ENCODE data around the gene AQP10. TPM values are rescaled to one million over a fixed set of nuclear protein-coding genes. Genes with fewer than 3 reads are reported as not detected.
"Not testable (repeated sequence)": the region's sequence is repeated elsewhere in the genome, so short reads cannot be mapped to it uniquely, and the experiment has no call there.

AQP10 gene
- total RNA-seq, 1 donor from 2014 or later, result not detected

- peak overlapping the region; percentile 71 for H3K4me3 Mint-ChIP-seq (ENCODE audit: unreplicated experiment)
- H3K4me1 Mint-ChIP-seq (ENCODE audit: unreplicated experiment), result peaks cover 24% of the 10 kb centered on the region
- peak overlapping the region; percentile 93 for H3K27ac Mint-ChIP-seq (ENCODE audit: unreplicated experiment)
- H3K36me3 Mint-ChIP-seq (ENCODE audit: unreplicated experiment), result peaks cover 18% of the 10 kb centered on the region
- no peaks in the 10 kb centered on the region for H3K27me3 Mint-ChIP-seq (ENCODE audit: unreplicated experiment)
- TF ChIP-seq CTCF (IDR thresholded peaks at IDR 0.05), result peak; percentile 31
- H3K9me3 Mint-ChIP-seq (ENCODE audit: unreplicated experiment), result no peaks in the 10 kb centered on the region
- peak; percentile 89 for DNase-seq (ENCODE audit: extremely low spot score, unreplicated experiment)
These were observed 31.9 kb downstream of the AQP10 start for GRCh38 chr1:154352581-154353459.

GRCh38 chr1:154353460-154353904 lies 32.6 kb downstream of the AQP10 start:
- no peak for DNase-seq (ENCODE audit: extremely low spot score, unreplicated experiment)
- peak overlapping the region; percentile 93 for H3K27ac Mint-ChIP-seq (ENCODE audit: unreplicated experiment)
- peaks cover 12% of the 10 kb centered on the region for H3K36me3 Mint-ChIP-seq (ENCODE audit: unreplicated experiment)
- H3K4me3 Mint-ChIP-seq (ENCODE audit: unreplicated experiment), result peak overlapping the region; percentile 71
- no peaks in the 10 kb centered on the region for H3K9me3 Mint-ChIP-seq (ENCODE audit: unreplicated experiment)
- peak; percentile 18 for TF ChIP-seq CTCF (IDR thresholded peaks at IDR 0.05)
- H3K27me3 Mint-ChIP-seq (ENCODE audit: unreplicated experiment), result no peaks in the 10 kb centered on the region
- H3K4me1 Mint-ChIP-seq (ENCODE audit: unreplicated experiment), result peaks cover 24% of the 10 kb centered on the region

GRCh38 chr1:154353966-154354365 lies 33.1 kb downstream of the AQP10 start:
- peak overlapping the region; percentile 93 for H3K27ac Mint-ChIP-seq (ENCODE audit: unreplicated experiment)

GRCh38 chr1:154358519-154358918 lies 37.6 kb downstream of the AQP10 start:
- DNase-seq (ENCODE audit: extremely low spot score, unreplicated experiment), result no peak
- H3K27me3 Mint-ChIP-seq (ENCODE audit: unreplicated experiment), result no peaks in the 10 kb centered on the region
- H3K4me3 Mint-ChIP-seq (ENCODE audit: unreplicated experiment), result no peak overlapping the region
- peaks cover 6% of the 10 kb centered on the region for H3K4me1 Mint-ChIP-seq (ENCODE audit: unreplicated experiment)
- H3K36me3 Mint-ChIP-seq (ENCODE audit: unreplicated experiment), result no peaks in the 10 kb centered on the region
- H3K9me3 Mint-ChIP-seq (ENCODE audit: unreplicated experiment), result no peaks in the 10 kb centered on the region
- TF ChIP-seq CTCF (IDR thresholded peaks at IDR 0.05), result no peak
- no peak overlapping the region for H3K27ac Mint-ChIP-seq (ENCODE audit: unreplicated experiment)

More at GRCh38 chr1:154353966-154354365, 33.1 kb downstream of the AQP10 start:
- Mint-ChIP-seq H3K4me1 (ENCODE audit: unreplicated experiment) (peaks cover 24% of the 10 kb centered on the region), H3K27me3 (ENCODE audit: unreplicated experiment) (no peaks in the 10 kb centered on the region), H3K4me3 (ENCODE audit: unreplicated experiment) (peak overlapping the region; percentile 71), H3K36me3 (ENCODE audit: unreplicated experiment) (peaks cover 8% of the 10 kb centered on the region), H3K9me3 (ENCODE audit: unreplicated experiment) (no peaks in the 10 kb centered on the region)
- no peak for DNase-seq (ENCODE audit: extremely low spot score, unreplicated experiment)
- TF ChIP-seq CTCF (IDR thresholded peaks at IDR 0.05), result no peak

GRCh38 chr1:154360288-154360687 lies 39.4 kb downstream of the AQP10 start:
- H3K36me3 Mint-ChIP-seq (ENCODE audit: unreplicated experiment), result no peaks in the 10 kb centered on the region

GRCh38 chr1:154360881-154361280 lies 40.0 kb downstream of the AQP10 start:
- not testable (repeated sequence) for H3K4me1 Mint-ChIP-seq (ENCODE audit: unreplicated experiment); H3K36me3 Mint-ChIP-seq (ENCODE audit: unreplicated experiment); H3K27ac Mint-ChIP-seq (ENCODE audit: unreplicated experiment); DNase-seq (ENCODE audit: extremely low spot score, unreplicated experiment); H3K4me3 Mint-ChIP-seq (ENCODE audit: unreplicated experiment); H3K27me3 Mint-ChIP-seq (ENCODE audit: unreplicated experiment); H3K9me3 Mint-ChIP-seq (ENCODE audit: unreplicated experiment)

More at GRCh38 chr1:154360288-154360687, 39.4 kb downstream of the AQP10 start:
- Mint-ChIP-seq H3K4me1 (ENCODE audit: unreplicated experiment) (no peaks in the 10 kb centered on the region), H3K27ac (ENCODE audit: unreplicated experiment) (no peak overlapping the region), H3K4me3 (ENCODE audit: unreplicated experiment) (no peak overlapping the region), H3K9me3 (ENCODE audit: unreplicated experiment) (no peaks in the 10 kb centered on the region), H3K27me3 (ENCODE audit: unreplicated experiment) (peaks cover 2% of the 10 kb centered on the region)
- no peak for TF ChIP-seq CTCF (IDR thresholded peaks at IDR 0.05)
- no peak for DNase-seq (ENCODE audit: extremely low spot score, unreplicated experiment)

All from osteocyte (in vitro differentiated cells).